Activated naive CD4-positive, alpha-beta T cell treated with anti-CD3 and anti-CD28 coated beads, Interleukin-2, amount 50 U/mL, for 72 hours (primary cell): ENCODE results near the gene SSBP3. TPM values are rescaled to one million over a fixed set of nuclear protein-coding genes. Genes with fewer than 3 reads are reported as not detected.
"Not testable (repeated sequence)": the region's sequence is repeated elsewhere in the genome, so short reads cannot be mapped to it uniquely, and the experiment has no call there.

Source experiments
- ATAC-seq, 2 donors: fragments of 150-1000 bp; cut with Tn5 transposase; 2 replicates each; pipeline ENCODE4 v1.10.0; 2021; ENCODE audit warnings: mild to moderate bottlenecking in 2 of 2, moderate library complexity in 2 of 2
- DNase-seq, 2 donors: peaks; one replicate each; pipeline ENCODE4 v3.0.0; 2021 to 2022; ENCODE audit warnings: low spot score in 2 of 2
- H3K27ac Mint-ChIP-seq, 2 donors: one replicate each; pipeline ENCODE4 v1.8.0; 2022; ENCODE audit warnings: mild to moderate bottlenecking in 2 of 2, mixed read lengths in 2 of 2
- H3K36me3 Mint-ChIP-seq, 2 donors: one replicate each; pipeline ENCODE4 v1.8.0; 2022; ENCODE audit warnings: mixed read lengths in 2 of 2
- H3K9me3 Mint-ChIP-seq, 2 donors: one replicate each; pipeline ENCODE4 v1.8.0; 2022; ENCODE audit warnings: mixed read lengths in 2 of 2
- total RNA-seq, 2 donors: library from RNA; stranded (reverse); gene quantifications; one replicate each; pipeline ENCODE4 v1.2.3, GENCODE V29; 2022

SSBP3 gene
- total RNA-seq, 2 donors from 2014 or later, result 66.1 to 80.4 TPM

GRCh38 chr1:54238353-54239034, 167.7 kb downstream of the SSBP3 start:
- Mint-ChIP-seq H3K27ac (peak overlapping the region in 1 of 2 donors; percentile 14), H3K36me3 (peaks cover 4% of the 10 kb centered on the region in 2 donors), H3K9me3 (no peaks in the 10 kb centered on the region)
- ATAC-seq, result peak in 1 of 2 donors; percentile 15
- DNase-seq, result no peak

- H3K9me3 Mint-ChIP-seq, result no peaks in the 10 kb centered on the region
- DNase-seq, result no peak
- ATAC-seq, result no peak
- peaks cover 4 to 8% of the 10 kb centered on the region in 2 donors for H3K36me3 Mint-ChIP-seq
- no peak overlapping the region for H3K27ac Mint-ChIP-seq
Measured at GRCh38 chr1:54237586-54237985, 168.6 kb downstream of the SSBP3 start.

GRCh38 chr1:54234284-54234683, 171.9 kb downstream of the SSBP3 start:
- Mint-ChIP-seq H3K36me3 (peaks cover 4 to 10% of the 10 kb centered on the region in 2 donors), H3K27ac (no peak overlapping the region), H3K9me3 (no peaks in the 10 kb centered on the region)
- DNase-seq (no peak), ATAC-seq (no peak)

DNA sequence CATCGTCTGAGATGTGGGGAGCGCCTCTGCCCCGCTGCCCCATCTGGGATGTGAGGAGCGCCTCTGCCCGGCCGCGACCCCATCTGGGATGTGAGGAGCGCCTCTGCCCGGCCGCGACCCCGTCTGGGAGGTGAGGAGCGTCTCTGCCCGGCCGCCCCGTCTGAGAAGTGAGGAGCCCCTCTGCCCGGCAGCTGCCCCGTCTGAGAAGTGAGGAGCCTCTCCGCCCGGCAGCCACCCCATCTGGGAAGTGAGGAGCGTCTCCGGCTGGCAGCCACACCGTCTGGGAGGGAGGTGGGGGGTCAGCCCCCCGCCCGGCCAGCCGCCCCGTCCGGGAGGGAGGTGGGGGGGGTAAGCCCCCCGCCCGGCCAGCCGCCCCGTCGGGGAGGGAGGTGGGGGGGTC, 173.0 kb downstream of the SSBP3 start:
- not testable (repeated sequence) for H3K27ac Mint-ChIP-seq, DNase-seq, H3K9me3 Mint-ChIP-seq, ATAC-seq
- peaks cover 4 to 10% of the 10 kb centered on the region in 2 donors for H3K36me3 Mint-ChIP-seq

GRCh38 chr1:54230507-54231339, 175.5 kb downstream of the SSBP3 start:
- Mint-ChIP-seq H3K36me3 (peaks cover 0 to 10% of the 10 kb centered on the region in 2 donors), H3K27ac (peak overlapping the region; percentile 7 to 76), H3K9me3 (no peaks in the 10 kb centered on the region)
- peak; percentile 46 to 68 for ATAC-seq
- peak in 1 of 2 donors; percentile 44 for DNase-seq

DNA sequence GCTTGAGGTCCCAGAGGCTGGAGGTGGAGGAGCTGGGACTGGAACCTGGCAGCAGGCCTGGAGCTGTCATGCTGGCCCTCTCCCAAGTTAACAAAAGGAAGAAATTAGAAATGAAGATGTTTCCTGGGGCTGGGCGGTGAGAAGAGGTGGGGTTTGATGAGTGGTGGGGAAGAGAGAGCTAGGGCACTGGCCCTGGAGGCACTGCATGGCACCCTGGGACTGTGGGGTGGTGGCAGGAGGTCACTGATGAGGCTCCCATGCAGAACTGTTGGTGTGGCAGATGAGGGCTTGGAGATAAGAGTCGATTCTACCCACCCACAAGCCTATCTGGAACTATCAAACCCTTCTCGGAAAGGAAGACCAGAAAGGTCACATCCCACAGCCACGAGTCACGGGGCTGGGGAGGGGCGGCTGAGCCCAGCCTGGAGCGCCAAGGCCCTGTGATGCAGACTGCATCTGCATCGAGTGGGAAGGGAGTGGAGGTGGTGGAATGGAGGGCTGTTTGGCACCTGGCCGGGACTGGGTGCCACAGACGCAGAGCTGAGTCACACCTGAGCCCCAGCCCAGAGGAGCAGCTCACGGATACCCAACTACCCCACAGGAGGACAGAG, 176.8 kb downstream of the SSBP3 start:
- ATAC-seq (peak; percentile 34 to 71), DNase-seq (no peak)
- Mint-ChIP-seq H3K9me3 (no peaks in the 10 kb centered on the region), H3K36me3 (peaks cover 0 to 6% of the 10 kb centered on the region in 2 donors), H3K27ac (peak overlapping the region; percentile 76 to 78)

- DNase-seq (no peak), ATAC-seq (no peak)
- Mint-ChIP-seq H3K36me3 (peaks cover 0 to 6% of the 10 kb centered on the region in 2 donors), H3K27ac (peak overlapping the region in 1 of 2 donors; percentile 76), H3K9me3 (no peaks in the 10 kb centered on the region)
Measured at GRCh38 chr1:54228638-54229079, 177.5 kb downstream of the SSBP3 start.

DNA sequence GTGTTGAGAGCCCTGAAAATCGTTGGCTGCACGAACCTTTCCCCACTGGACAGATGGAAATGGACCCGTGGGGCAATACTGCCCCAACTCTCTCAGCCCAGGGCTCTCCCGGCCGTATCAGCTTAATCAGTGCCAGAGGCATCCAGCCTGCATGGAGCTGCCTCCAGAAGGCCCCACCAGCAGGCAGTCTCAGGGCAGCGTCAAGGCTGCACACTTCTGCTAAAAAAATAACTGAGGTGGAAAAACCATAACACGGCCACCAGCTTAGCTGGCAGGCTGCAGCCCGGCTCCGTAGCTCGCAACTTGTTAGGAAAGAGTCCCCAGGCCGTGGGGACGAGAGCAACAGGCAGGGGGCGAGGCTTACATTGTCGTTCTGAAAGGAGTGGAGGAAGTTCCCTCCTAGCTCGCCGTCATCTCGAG, 178.3 kb downstream of the SSBP3 start:
- Mint-ChIP-seq H3K9me3 (no peaks in the 10 kb centered on the region), H3K27ac (peak overlapping the region; percentile 72 to 76), H3K36me3 (peaks cover 0 to 5% of the 10 kb centered on the region in 2 donors)

GRCh38 chr1:54227091-54227602, 179.0 kb downstream of the SSBP3 start:
- DNase-seq, result no peak
- H3K27ac Mint-ChIP-seq, result peak overlapping the region; percentile 74 to 76
- H3K36me3 Mint-ChIP-seq, result no peaks in the 10 kb centered on the region
- H3K9me3 Mint-ChIP-seq, result no peaks in the 10 kb centered on the region
- no peak for ATAC-seq

More for the DNA sequence above, 178.3 kb downstream of the SSBP3 start:
- DNase-seq (no peak), ATAC-seq (no peak)

DNA sequence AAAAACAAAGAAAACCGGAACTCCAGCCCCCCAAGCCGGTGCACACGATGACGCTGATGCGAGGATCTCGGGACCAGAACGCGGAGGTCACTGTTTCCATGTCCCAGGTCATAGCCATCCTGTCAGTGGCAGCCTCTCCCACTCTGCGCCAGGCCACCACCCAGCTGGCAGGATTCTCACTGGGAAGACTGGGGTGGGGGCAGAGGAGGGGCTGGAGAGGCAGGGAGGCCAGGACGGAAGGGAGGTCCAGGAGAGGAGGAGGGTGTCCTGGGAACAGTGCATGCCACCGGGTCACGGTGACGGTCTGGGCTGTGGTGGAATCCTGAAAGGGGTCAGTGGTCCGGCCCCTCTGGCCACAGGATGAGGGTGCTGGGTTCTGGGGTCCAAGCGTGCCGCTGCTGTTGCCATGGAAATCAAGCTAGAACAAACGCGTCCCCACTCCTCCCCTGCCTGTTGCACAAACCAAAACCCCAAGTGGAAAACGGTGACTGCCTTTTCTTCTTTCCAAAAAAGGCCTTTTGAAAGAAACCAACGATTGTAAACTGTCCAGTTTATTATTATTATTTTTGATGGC, 180.1 kb downstream of the SSBP3 start:
- no peak for DNase-seq
- peak overlapping the region in 1 of 2 donors; percentile 44 for H3K27ac Mint-ChIP-seq
- no peaks in the 10 kb centered on the region for H3K9me3 Mint-ChIP-seq
- ATAC-seq, result no peak
- no peaks in the 10 kb centered on the region for H3K36me3 Mint-ChIP-seq

DNA sequence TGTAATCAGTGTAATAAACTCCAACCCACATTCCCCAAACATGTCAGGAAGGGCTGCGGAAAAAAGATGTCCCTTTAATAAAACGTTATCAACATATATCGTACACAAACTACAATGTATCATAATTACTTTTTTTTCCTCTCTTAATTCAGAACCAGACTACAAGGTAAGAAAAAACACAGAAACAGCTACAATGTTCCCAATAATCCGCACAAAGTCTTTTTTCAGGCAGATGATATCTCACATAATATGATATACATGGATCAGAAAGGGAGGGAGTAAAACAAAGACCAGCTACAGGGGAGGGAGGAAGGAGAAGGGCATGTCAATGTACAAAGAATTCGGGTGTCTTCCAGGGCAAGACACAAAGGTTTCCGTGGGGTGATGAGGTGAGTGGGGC, 180.8 kb downstream of the SSBP3 start:
- no peak for DNase-seq
- no peaks in the 10 kb centered on the region for H3K9me3 Mint-ChIP-seq
- H3K27ac Mint-ChIP-seq, result peak overlapping the region in 1 of 2 donors; percentile 44
- H3K36me3 Mint-ChIP-seq, result no peaks in the 10 kb centered on the region
- ATAC-seq, result no peak

DNA sequence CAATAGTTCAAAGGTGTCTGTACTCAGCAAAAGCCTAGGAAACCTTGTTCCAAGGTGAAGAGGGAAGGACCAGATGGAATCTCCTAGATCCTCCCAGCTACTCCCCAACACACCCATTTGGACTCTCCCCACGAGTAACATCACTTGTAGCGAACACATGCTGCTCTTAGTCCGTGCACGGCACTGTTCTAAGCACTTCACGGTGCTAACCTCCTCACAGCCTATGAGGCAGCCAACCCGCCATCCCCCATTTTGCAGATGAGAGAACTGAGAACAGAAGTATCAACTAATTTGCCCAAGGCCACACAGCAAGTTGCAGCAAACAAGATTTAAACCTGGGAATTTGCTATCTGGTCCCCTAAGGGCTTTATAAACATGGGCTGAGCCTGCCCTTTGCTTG, 182.0 kb downstream of the SSBP3 start:
- no peaks in the 10 kb centered on the region for H3K9me3 Mint-ChIP-seq
- peak overlapping the region; percentile 48 to 70 for H3K27ac Mint-ChIP-seq

GRCh38 chr1:54223441-54224202, 182.6 kb downstream of the SSBP3 start:
- H3K27ac Mint-ChIP-seq, result peak overlapping the region; percentile 48 to 70
- no peaks in the 10 kb centered on the region for H3K9me3 Mint-ChIP-seq
- no peaks in the 10 kb centered on the region for H3K36me3 Mint-ChIP-seq
- DNase-seq, result no peak
- ATAC-seq, result no peak

More for the DNA sequence above, 182.0 kb downstream of the SSBP3 start:
- H3K36me3 Mint-ChIP-seq, result no peaks in the 10 kb centered on the region
- no peak for DNase-seq
- ATAC-seq, result no peak

DNA sequence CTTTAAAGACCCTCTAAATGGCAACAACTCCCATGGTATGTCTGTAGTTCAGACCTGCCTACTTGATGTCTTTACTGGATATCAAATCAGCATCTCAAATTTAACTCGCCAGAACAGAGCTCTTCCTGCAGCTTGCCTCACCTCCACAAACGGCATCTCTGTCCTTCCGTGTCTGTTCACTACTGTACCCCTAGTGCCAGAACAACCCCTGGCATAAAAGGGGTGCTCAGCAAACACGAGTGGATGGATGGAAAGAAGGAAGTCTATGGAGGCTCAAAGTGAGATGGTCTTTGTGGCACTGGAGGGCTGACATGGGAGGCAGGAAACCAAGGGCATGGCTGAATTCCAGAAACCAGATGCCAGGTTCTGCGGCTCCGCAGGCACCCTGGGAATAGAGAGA, 183.5 kb downstream of the SSBP3 start:
- DNase-seq, result no peak
- H3K36me3 Mint-ChIP-seq, result peaks cover 0 to under 1% of the 10 kb centered on the region in 2 donors
- no peak for ATAC-seq
- H3K9me3 Mint-ChIP-seq, result no peaks in the 10 kb centered on the region
- H3K27ac Mint-ChIP-seq, result peak overlapping the region in 1 of 2 donors; percentile 58

DNA sequence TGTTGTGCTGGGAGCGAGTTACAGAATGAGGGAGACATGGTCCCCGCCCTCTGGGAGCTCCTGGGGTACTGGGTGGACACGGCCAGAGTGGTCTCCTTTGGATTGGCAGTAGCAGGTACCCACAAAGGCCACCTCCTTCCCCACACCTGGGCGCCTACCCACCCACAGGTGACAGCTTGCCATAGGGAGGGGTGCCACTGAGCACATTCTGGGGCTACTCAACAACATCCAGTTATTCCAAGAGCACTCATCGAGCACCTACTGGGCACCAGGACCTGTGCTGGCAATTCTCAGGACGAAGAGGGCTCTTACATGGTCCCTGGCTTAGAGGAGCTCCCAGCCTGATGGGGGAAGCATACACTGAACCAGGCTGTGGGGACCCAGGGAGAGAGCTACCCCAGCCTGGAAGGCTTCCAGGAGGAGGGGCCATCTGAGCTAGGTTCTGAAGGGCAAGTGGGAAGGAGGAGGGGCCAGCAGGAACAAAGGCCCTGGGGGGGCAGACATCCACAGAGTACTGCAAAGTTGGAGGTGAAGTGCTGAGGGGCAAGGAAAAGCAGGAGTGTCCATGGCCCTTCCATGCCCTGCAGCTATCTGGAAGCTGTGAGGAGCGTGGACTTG, 184.2 kb downstream of the SSBP3 start:
- Mint-ChIP-seq H3K27ac (peak overlapping the region; percentile 33 to 65), H3K36me3 (peaks cover 0 to 6% of the 10 kb centered on the region in 2 donors), H3K9me3 (no peaks in the 10 kb centered on the region)
- DNase-seq, result no peak
- ATAC-seq, result peak; percentile 8 to 14
